8988T (cell line): ENCODE measurements around the gene RNF182.
"Not testable (repeated sequence)": the region's sequence is repeated elsewhere in the genome, so short reads cannot be mapped to it uniquely, and the experiment has no call there.

Source experiments
- DNase-seq: peaks from one replicate; pipeline ENCODE4 v3.0.0; 2011

The RNF182 gene

DNA sequence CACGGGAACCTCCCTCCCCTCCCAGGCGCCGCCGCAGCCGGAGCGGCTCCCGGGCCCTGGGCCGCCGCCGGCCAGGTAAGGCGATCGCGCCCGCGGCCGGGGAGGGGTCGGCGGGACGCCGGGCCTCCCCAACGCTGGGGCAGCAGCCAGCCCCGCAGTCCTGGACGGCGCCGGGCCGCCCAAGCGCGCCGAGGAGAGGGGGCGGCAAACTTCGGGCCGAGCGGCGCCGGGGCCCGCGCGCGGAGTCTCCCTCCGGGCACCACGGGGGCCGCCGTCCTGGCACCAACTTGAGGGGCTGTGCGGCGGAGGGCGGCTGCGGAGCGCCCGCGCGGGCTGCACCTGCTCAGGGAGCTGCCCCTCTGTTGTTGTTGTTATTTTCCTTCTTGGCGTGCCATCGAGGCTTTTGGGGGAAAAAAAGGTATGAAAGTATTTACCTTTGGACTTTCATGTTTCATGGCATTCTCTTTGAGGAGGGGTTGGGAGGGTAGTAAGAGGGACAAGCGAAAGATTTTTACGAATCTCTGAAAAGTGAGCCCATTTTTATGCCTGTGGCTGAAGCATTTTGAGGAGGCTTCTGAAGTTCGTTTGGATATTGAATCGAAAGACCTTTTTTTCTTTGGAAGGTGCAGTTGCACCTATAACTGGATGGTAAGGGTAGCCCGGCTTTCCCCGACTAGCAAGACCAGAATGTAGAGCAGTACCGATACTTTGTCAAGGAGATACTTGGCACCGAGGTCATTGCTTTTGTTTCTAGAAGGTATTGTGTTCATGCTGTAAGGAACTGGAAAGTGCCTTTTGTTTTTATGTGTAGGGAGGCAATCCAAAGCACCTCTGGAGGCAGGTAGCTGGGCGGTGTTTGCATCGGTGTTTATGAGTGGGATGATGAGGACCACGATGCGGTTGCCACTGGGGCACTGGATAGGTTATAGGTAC lies at the start of gene RNF182:
Gene RNF182, plus strand, starts transcription at position 4 of the 933 bp plus-strand sequence. CDS start 52,168 bp downstream, outside the sequence.
- peak; percentile 66 for DNase-seq

- no peak for DNase-seq
Observed at GRCh38 chr6:13877051-13877450, 47.7 kb upstream of the RNF182 start.

- DNase-seq = not testable (repeated sequence)
Observed at GRCh38 chr6:13880061-13880663, 44.6 kb upstream of the RNF182 start.

DNA sequence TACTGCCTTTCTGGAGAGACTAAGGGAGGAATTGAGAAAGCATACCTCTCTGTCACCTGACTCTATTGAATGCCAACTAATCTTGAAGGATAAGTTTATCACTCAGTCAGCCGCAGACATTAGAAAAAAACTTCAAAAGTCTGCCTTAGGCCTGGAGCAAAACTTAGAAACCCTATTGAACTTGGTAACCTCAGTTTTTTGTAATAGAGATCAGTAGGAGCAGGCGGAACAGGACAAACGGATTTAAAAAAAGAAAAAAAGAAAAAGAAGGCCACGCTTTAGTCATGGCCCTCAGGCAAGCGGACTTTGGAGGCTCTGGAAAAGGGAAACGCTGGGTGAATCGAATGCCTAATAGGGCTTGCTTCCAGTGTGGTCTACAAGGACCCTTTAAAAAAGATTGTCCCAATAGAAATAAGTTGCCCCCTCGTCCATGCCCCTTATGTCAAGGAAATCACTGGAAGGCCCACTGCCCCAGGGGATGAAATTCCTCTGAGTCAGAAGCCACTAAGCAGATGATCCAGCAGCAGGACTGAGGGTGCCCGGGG lies 43.1 kb upstream of the RNF182 start:
- DNase-seq = no peak

DNA sequence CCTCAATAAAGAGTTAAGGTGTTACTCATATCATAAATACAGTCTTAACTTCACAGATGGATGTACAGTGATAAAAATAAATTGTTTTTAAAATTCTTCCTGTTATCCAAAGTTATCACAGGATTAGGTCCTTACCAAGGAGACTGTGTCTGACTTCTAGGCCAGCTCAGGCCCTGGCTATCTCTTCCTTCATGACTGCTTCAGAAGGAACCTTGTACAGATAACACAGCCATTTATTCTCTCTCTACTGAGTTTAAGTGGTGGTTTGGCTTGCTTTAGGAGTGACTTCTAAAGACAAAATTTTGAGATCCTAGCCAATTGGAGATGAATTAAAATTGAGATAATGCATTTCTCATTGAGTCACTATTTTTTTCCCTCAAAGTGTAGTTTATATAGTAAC lies 40.8 kb upstream of the RNF182 start:
- no peak for DNase-seq

DNA sequence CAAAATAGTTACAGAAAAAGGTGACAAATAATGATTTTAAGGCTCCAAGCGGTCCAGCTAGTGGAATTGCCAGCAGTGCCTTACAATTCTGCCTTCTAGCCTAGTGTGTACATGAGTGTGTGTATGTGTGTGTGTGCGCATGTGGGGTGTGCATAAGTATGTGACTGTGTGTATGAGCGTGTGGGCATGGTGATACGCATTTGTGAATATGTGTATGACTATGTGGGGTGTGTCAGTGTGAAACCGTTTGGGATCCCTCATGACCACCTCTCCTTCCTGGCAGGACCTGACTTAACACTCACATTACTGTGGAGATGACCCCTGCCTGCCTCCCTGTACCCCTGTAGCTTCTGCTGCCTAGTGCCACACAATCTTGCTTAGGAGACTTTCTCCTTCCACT lies 40.4 kb upstream of the RNF182 start:
- DNase-seq = no peak

DNA sequence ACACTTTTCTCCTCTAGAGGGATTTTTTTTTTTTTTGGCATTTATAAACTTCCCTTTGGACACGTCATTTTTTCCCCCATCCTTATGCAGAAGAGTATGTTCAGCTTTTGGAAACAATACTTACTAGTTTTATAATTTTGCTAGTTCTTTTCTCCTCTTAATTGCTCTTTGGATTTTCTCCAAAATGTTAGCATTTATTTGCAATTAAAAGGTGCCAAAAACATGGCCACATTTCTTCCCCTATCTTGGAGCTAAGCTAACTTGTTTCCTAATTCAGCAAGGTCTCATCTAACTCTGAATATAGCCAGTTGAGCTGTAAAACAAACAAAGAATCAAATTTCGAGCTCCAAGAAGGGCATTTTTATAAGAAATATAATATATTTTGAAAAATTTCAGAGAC lies 39.2 kb upstream of the RNF182 start:
- no peak for DNase-seq

DNA sequence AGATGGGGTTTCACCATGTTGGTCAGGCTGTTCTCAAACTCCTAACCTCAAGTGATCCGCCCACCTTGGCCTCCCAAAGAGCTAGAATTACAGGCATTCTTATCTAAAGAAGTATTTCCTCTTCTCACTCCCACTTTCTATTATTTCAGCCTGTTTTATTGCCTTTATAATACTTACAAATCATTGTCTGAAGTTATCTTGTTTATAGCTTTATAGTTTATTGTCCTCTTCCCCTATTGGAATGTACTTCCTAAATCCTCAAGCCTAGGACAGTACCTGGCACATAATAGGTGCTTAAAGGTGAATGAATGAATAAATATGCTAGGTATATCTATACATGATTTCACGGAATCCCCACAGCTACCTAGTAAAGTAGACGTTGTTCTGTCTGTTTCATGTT lies 37.8 kb upstream of the RNF182 start:
- DNase-seq = no peak

DNA sequence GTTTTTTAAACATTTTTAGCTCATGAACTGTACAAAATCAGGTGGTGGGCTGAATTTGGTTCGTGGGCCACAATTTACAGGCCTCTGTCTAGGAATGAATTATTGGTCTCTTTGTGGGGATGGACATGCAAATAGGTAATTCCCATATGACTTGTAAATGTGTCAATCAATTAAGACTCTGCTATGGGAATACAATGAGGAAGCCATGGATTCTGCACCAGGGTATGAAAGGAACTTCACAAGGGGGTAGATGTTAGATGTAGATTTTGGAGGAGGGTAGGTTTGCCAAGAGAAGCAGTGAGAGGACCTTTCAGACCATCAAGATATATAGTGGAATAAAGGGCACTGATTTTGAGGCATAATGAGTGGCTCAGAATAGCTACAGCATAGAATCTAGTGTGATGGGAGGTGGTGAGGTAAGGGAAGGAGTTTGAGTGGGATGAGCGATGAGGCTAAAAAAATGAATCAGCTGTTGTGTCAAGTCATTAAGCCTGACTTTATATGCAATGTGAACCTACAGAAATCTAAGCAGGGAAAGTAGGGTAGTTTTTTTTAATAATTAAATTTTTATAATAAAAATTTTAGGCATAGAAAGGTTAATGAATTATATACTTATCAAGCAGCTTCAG lies 32.6 kb upstream of the RNF182 start:
- no peak for DNase-seq

- no peak for DNase-seq
Observed at GRCh38 chr6:13902922-13903321, 21.8 kb upstream of the RNF182 start.

DNA sequence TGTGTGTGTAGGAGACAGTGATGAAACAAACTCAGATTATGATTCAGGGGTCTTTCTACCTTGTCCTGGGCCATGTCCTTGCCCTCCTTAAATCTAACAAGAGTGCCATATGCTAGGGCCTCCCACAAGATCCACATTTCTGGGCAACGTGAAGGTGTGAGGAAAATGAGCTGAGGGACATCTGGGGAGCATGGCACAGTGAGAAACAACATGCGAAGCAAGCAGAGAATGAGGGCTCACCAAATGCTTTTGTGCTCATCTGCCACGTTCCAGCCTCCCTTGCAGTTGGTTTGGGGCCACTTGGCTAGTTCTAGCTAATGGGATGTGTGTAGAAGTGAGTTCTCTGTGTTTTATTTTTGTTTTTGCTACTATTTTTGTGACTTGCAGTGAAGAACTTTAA lies 21.4 kb upstream of the RNF182 start:
- DNase-seq = no peak

DNA sequence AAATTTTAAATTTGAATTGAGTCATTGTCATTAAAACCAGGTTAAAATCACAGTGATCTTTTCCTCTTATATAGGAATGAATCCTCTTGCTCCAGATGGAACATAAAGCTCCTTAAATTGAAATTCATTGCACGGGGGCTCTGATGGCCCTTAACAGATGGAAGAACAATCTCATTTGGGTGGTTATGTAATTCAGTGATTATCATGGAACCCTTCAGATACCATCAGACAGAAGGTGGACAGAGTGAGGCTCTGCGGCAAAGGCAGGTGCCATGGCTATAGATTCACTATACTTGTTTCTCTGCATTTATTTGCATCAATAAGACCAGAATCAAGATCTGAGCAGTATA lies 17.8 kb upstream of the RNF182 start:
- no peak for DNase-seq

DNA sequence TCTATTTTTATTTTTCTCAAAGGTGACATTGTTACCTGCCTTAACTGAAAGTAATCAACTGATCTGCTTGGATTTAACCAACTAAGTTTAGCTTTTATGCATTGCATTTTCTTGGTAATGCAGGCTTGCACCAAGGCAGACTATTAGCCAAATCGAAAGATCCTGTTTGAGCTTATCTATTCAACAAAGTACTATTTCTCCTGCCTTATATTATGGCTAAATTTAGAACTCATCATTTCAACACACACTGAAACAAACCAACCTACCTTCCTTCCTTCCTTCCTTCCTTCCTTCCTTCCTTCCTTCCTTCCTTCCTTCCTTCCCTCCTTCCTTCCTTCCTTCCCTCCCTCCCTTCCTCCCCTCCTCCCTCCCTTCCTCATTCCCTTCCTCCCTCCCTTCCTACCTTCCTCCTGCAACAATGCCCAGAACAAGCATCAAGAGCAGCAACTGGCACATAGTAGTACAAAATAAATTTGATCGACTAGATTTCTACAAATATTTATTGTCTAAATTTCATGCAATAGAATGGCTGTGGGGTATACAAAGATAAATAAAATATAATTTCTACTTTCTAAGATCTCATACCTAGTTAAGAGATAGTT lies 17.0 kb upstream of the RNF182 start:
- DNase-seq = no peak

DNA sequence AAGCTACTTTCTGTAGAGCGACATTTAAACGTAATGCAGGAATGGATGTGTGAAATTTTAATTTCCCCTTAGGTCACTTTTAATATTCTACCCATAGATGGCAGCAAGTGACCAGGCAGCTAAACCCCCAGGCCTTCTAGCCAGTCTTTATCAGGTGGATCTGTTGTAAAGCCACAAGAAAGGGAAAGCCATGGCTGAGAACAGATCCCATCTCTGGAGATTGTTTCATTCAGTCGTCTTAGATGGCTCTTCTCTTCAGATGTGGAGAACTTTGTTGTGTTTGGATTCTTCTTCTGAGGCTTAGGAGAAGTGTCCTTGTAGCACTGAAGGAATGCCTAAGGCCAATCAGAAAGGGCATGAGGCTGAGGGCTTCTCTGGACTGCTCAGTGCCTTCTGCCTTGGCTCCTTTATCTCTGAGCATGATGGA lies 15.8 kb upstream of the RNF182 start:
- peak; percentile 32 for DNase-seq

DNA sequence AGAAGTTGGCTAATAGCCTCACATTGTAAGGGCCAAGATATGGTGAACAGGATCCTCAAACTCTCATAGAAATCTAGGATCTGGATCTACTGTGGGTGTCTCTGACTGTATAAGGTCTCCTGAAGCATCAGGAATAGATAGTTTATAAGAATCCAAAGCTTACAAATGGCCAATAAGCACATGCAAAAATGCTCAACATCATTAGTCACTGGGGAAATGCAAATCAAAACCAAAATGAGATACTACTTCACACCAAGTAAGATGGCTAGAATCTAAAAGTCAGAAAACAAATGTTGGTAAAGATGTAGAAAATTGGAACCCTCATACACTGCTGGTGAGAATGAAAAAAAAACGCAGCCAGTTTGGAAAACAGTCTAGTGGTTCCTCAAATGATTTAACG lies 14.3 kb upstream of the RNF182 start:
- no peak for DNase-seq

- DNase-seq = no peak
Observed at GRCh38 chr6:13911337-13911736, 13.4 kb upstream of the RNF182 start.

GRCh38 chr6:13913226-13914001 lies 11.3 kb upstream of the RNF182 start:
- DNase-seq = no peak

GRCh38 chr6:13914351-13914750 lies 10.4 kb upstream of the RNF182 start:
- DNase-seq = no peak

DNA sequence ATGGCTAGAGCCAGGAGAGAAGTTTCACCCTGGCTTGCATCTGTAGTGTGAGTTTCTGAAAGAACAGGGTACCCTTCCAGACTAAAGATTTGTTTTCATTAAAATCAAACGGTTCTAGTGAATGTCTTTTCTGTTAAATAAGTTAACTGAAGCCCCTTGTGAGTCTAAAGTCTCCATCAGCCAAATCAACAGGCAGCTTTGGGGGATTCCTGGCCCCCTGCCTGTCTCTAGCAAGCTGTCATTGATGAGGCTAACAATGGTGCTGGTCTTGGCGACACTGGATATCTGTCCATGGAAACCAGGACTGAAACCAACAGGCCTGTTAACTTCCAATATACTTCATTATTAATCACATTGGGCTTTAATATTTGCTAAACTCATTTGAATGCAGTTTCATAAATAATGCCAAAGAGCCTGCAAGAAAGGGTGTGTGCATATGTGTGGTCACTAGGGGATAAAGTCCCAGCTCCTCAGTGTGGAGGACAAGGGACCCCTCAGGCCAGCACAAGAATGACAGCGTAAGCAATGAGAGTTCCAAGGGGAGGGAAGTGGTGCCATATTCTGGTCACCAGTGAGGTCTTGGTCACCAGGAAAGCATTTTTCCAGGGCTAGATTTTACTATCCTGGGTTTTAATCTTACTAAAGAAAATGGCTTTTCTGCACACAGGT lies 9.1 kb upstream of the RNF182 start:
- no peak for DNase-seq

DNA sequence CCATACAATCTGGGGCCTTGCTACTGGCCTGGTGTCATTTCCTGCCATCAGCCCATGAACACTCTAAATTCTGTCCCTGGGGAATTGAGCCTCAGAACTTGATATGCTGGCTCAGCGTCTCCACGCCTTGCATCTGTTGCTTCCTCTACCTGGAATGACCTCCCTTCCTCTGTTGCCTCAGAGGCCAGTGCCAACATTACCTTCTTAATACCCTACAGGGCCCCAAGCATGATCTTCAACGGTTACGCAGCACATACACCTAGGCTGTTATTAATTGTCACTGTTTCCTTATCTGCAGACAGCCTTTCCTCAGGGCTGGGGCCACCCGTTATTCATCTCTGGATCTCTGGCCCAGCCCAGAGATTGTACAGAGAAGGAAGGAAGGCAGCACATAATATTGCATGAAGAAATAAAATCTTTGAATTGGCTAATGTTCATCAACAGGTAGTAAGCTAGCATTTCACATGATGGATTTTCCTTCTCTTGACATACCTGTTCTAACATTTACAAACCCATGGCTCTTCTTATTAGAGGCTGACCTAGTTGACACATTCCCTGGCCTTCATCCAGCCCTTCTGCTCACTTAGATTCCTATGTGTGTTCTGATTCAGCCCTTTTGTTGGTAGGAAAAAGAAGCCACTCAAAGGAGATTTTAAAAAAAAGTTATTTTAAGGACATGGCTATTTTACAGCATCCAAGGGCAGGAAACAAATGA lies 8.4 kb upstream of the RNF182 start:
- DNase-seq = no peak

DNA sequence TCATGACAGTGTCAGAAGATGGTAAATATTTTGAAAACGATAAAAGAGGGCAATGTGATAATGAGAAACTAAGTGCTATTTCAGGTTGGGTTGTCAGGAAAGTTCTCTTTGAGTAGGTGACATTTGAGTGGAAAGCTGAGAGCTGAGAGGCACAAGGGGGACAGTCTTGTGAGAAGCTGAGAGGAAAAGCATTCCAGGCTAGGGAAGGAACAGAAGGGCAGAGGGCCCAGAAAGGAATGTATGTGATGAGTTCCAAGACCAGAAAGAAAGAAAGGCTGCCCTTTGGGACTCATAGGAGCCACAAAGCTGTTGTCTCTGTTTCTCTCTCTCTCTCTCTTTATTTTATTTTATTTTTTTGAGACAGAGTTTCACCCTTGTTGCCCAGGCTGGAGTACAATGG lies 7.6 kb upstream of the RNF182 start:
- no peak for DNase-seq
